GM18520 (cell line): Measurements from ENCODE around the gene SLIT3.

Experiments used
- ATAC-seq: cut with Tn5 transposase; IDR thresholded peaks from one replicate; pipeline ENCODE4 v1.9.1; 2021; ENCODE audit not compliant: unreplicated experiment

SLIT3 gene

DNA sequence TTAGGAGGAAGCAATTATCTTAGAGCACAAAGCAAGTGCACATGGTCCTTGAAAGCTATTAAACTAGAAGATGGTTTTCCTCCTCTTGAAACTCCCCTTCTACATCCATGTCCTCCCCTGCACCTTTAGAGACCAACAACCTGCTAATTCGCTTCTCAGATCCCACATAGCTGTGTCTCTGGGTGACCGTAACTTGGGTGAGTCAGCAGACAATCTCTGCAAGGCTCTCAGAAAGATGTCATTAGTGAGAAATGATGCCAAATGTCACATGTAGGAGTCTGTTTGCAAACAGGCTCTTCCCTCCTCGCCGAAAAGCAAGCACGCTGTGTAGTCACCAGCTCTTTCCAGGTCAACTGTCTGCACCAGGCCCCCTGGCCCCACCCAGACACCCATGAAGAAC is 291.8 kb downstream of the SLIT3 start:
- ATAC-seq: no peak

DNA sequence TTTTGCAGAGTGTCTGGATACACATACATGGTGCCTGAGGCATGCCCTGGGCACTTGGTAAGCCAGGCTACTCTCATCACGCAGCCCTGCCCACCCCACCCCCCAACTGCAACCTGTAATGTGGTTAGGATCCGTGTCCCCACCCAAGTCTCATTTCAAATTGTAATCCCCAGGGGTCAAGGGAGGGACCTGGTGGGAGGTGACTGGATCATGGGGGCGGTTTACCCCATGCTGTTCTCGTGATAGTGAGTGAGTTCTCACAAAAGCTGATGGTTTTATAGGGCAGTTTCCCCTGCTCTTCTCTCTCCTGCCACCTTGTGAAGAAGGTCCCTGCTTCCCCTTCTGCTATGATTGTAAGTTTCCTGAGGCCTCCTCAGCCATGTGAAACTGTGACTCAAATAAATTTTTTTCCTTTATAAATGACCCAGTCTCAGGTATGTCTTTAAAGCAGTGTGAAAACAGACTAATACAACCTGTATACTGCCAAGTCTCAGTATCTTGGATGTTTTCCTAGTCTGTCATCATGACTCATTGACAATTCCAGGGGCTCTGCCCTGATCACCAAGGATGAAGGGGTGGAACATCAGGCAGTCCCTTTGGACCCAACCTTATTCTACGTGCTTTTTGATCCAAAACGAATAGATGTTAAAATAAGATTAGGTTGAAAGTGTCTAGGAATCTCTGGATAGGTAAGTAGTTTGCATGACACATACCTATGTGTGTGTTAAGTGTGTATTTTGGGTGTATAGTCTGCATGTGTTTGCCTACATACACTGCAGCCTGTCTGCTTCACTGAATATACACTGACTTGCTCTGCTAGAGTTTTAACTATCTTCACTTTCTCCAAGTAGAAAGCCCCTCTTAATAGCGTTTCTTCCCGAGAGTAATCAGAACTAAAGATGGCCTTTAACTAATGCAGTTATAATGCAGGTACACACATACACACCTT is 293.8 kb downstream of the SLIT3 start:
- no peak for ATAC-seq

DNA sequence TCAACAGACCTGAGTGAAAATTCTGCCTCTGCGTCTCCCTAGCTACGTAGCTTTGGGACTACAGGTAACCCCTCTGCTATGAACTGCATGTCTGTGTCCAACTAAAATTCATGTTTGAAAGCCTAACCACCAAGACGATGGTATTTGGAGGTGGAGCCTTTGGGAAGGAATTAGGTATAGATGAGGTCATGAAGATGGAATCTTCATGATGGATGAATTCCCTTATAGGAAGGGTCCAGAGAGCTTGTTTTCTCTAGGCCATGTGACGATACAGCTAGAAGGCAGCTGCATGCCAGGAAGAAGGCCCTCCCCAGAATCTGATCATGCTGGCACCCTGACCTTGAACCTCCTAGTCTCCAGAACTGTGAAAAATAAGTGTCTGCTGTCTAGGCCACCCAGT is 296.4 kb downstream of the SLIT3 start:
- no peak for ATAC-seq

DNA sequence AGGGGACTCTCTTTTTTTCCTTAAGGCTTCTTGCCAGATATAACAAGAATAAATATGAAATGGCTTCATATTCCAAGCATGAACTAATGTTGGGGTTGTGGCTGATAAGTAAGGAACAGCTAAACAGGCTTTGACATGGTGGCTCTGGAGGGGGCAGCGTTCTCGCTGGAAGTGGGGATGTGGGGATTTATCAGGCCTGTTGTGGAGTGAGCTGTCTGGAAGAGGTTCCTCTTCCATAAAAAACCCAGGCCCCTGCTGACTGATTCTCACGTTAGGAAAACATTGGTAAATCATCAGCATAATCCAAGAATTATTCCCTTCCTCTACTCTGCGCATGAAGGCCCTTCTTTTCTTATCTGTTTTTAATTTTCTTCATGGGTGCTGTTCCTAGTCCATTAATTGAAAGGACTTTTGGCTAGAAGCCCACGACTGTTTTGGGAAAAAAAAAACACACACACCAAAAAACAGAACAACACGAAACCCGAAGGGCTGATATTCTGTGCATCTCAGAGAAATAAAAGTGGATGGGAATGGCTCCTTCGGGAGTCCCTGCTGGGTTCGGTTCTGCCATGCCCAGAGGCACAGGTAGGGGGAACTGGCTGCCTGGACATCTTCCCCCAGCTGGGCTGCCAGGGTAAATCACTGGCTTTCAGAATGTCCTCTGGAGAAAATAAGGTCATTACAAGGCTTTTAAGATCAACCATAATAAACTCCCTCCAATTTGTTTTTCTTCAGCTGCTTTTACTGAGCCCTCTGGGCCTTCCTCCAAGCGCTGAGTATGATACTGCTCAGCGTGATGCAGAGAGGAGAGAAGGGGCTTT is 297.0 kb downstream of the SLIT3 start:
- no peak for ATAC-seq

DNA sequence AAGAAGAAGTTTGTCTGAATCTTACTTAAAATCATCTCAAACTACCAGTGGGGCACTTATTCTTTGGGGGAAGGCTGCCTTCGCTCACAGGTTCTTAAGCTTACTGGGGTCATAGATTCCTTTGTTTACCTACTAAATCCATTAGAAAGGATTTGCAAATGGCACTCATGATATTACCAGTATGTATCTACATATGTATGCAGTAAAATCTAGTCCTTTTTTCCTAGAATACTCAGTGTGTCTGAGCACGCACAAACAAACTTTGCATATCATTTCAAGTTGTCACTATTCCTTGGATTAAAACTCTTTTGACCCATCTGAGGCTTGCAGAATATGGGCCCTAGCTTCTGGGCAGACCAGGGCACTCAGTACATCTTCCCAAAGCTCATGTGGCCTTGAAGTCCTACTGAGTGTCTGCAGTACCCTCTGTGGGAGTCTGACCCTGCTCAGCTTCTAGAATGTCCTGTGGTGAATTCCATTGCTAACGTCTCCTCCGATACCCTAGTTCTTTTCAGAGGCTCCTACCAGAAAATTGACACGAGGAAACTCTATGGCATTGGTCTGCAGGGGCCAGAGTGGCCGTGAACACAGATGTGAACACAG is 297.9 kb downstream of the SLIT3 start:
- ATAC-seq: no peak

DNA sequence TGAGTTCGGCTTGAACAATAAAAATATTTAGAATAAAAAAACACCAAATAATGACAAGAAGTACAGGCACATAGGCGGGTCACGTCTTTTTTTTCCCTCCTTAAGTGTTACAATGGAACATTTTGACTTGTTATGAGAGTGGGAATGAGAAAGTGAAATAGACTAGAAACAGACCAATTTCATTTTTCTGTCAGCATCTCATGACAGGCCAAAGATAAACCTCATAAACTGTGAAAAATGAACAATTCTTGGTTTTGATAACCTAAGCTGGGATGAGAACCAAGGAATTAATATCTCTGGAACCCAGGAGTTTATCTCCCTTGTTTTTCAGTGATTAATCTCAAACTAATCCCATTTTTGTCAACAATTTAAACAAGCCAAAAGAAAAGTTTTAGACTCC is 299.5 kb downstream of the SLIT3 start:
- ATAC-seq: no peak

DNA sequence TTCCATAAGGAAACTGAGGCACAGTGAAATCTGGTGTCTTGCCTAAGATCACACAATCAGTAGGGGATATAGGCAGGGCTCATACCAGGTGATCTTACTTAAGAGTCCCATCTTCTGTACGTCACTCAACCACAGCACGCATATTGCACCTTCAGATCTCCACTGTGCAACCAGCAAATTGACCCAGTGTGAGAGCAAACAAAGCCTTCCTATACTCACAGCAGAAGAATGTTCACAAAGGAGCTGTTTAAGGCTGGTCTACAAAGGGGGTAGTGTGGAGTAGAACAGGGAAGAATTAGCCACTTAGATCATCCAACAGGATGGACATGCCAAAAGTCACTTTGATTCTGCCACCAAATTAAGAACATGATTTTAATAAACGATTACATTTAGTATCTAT is 305.9 kb downstream of the SLIT3 start:
- no peak for ATAC-seq

DNA sequence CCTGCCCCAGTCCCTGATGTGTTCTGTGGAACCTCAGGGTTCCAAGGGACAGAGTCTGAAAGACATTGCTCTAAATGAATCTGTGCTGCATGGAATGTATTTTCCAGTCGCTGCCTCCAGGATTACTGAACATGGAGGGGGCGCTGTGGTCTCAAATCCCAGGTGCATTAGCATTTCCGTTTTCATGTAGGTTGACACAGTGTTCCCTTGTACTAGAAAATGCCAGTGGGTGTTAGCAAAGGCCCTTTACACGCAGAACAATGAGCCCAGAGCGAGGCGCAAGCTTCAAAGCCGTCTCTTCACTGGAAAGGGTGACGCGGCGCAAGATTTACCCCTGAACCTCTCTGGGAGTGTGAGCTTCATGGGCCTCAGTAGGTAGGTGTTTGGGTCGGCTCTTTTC is 308.3 kb downstream of the SLIT3 start:
- ATAC-seq: no peak

DNA sequence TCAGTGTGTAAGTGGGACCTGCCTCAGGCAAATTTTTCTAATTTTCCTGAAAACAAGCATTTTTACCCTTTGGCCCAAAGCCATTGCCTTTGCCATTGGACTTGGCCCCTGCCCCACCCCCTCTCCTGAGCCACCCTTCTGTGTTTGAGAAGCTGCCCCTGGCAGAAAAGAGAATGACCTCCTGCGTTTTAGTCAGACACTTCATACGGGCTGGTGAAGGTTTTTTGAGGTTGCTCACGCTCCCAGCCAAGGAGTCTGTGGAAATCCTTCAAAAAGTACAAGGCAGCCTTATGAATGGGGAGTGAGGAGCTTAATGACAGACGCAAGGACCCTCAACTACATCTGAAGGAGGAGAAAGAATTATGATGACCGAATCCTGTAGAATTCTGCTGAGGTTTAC is 308.9 kb downstream of the SLIT3 start:
- ATAC-seq: no peak

DNA sequence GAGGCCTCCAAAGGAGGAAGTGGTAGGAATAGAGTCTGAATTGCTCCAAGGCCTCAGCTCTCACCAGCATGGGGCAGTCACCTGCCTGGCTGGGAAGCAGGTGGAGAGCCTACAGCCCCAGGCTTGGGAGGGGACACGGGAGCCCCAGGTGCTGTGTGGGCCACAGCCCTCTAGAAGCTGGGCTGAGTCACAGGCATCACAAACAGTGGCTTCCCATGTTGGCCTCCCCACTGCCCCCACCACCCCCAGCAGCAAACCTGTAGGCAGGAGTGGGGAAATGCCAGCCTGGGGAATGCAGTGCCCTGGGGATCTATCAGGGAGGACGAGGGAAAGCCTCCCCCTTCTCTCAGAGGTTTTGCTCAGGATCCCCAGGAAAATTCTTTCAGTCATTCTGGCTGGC is 309.6 kb downstream of the SLIT3 start:
- no peak for ATAC-seq

DNA sequence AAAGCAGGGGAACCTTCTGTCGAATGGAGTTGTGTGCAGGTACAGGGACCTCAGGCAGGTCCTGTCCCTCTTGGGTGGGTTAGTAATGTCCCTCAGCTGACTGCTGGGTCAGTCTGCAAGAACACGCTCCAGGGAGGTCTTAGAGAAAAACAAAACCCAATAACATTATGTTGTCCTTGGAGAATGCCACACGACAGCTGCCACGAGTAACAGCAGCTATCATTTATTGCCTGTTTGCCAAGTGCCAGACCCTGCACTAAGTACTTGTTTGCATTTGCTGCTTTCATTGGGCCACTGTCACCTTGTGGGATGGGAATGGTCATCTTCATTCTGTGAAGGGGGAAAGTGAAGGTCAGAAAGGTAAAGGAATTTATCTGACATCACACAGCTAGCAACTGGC is 310.3 kb downstream of the SLIT3 start:
- no peak for ATAC-seq

DNA sequence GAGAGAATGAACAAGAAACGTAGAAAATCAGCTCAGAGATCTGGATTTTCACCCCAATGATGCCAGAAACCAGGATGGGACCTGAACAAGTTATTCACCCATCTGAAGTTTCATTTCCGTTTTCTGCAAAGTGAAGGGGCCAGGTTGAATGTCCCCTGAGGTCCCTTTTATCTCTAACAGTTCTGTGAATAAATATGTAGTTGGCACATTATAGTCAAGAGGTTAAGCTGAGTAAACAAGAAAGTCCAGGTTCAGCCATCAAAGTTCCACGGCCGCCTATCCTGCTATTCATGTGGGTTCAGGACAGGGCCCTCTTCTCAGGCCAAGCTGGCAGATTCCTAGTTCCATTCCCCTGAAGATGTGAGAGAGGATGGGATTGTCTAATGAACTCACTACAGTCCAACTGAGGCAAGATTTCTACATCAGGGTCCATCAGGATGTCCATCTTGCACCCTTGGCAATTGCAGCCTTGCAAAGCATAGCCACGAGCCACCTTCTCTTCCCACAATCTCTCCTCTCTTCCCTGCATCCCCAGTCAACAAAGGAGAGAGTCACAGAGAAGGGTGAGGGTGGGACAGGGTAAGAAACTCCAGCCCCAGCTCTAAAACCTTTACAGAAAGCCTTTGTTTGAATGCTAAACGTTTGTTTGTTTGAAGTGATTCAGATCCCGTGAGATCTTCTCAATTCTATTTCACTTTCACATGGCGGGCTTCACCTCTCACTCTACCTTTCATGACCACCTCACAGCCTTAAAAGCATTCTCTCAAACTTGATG is 311.0 kb downstream of the SLIT3 start:
- ATAC-seq: no peak

DNA sequence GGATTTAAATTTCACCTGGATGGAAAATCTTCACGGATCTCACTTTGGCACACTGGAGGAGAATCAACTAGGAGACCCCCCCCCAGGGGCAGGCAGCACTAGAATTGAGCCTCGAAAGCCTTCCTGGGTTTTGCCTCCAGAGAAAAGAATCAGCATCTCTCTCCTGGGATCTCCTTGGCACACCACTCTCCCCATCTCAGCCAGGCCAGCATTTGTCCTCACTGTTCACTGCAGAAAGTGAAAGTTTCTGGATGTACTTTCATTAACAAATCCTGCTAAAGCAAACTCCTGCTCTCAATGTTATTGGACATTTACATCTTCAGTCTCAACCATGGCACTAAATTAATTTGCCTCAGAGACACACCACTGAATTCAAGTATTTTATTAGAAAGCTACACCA is 312.2 kb downstream of the SLIT3 start:
- ATAC-seq: no peak

DNA sequence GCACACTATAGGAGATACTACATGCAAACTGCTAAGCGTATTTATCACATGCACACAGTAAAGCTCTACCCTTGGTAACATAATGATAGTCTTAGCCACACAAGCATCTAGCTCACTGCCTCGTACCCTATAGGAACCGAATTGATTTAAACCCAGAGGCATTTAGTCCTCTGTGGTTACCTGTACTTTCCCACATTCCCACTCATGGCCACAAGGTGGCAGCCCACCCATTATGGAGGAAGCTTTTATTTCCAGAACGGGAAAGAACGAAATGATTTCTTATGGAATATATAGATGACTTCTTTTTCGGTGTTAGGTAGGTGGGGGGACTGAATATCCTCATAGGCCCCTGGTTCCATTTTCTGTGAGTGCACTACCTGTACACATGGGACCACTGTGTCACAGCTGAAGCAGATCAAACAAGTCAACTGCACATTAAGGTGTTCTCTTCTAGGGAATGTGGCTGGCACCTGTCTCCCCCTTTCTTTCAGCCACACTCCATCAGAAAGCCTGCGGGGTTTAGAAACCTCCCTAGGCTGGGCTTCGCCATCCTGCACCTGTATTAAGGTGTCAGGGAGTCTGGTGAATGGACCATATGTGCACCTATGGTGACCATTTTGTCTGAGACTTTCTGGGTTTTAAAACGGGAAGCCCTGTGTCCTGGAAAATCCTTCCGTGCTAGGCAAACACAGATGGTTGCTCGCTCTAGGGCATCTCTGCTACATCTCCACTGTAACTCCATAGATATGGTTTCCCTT is 313.2 kb downstream of the SLIT3 start:
- peak; percentile 49 for ATAC-seq

DNA sequence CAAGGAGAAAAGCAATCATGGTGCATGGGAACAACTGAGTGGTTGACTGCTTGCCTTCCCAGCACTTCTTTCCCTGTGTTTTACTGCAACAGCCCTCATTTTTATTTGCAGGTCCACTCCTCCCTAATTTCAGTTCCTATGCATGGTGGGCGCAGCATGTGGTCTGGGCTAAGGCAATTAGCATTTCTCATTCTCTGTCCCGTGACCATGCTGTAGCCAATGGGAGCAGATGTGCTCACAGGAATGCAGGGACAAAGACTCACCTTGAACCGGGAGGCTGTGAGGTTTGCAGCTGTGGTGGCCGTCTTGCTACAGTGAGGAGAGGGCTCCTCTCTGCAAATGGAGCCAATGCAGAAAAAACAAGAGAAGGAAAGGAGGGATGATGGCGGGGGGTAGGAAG is 315.5 kb downstream of the SLIT3 start:
- ATAC-seq: no peak

DNA sequence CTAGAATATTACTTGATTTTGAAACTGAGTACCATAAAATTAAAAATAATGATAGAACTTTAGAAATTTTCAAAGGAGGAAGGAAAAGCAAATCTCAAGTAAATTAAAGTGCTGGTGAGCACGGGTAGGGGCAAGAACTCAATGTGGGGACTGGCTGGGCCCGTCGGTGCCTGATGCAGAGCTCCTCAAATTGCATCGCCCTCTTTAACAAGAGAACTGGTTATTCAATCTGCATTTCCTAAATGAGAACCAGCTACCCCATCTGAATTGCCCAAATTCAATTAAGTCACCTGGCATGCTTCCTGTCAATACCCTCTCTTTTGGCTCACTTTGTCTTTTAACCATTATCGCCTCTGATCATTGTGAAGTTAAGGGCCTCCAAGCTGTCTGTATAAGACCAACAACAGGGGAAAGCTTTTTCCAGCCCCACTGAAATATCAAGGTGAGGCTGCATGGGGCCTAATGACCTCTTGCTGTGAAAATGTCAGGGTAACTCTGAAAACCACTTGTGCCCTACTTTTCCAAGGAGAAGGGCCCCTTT is 316.7 kb downstream of the SLIT3 start:
- no peak for ATAC-seq

DNA sequence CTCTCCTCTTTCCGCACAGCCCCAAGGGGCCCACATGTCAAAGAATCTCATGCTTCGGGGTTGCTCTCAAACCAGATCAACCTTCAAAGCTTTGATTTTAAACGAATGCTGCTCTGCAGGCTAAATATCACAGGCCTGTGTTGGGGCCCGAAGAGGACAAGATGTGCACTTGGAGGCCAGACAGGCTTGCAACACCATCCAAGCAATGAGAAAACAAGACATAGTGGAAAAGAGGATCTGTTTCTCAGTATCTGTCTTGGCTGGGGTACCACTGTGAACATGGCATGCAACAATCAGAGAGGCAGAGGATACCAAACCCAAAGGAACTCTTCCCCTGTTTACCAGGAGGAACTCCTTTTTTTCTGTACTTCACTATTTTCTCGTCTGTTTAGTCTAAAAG is 321.8 kb downstream of the SLIT3 start:
- ATAC-seq: no peak

DNA sequence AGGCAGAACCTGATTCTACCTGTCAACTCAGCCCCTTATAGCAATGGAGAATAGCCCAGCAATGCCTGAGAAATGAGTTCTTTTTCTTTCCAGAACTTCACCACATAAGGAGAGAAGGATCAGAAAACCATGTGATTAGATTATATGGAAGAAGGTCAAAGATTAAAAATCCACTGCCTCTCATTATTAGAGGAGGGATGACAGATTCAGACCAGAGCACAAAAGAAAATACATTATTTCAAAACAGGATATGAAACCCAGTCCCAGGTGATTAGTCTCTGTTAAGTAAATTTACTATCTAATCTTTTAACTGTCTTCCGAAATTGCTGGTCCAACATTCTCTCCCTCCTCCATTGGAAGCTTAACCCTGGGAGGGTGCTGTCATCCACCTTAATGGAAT is 322.4 kb downstream of the SLIT3 start:
- no peak for ATAC-seq

DNA sequence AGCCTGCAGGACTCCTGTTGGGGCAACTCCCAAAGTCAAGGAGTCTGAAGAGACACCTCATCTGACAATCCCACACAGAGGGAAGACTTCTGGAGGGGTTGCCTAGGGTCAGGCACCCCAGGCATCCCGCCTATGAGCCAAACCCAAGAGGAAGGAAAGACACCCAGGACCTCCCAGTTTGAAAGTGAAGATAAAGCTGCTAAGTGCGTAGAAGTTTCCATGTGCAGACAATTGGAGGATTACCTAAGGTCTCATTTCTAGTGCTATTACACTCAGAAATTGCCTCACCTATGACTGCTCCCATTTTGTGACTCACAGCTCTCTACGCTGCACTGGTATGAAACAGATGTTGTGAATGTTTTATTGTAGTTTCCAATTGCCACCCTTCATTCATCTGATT is 322.9 kb downstream of the SLIT3 start:
- no peak for ATAC-seq
